GM18861 (cell line): Measurements from ENCODE around the gene DIPK1B.

Experiments
- ATAC-seq: cut with Tn5 transposase; IDR thresholded peaks from one replicate; pipeline ENCODE4 v1.9.1; 2021; ENCODE audit not compliant: unreplicated experiment

Gene DIPK1B

GRCh38 chr9:136733611-136734010 lies 21.2 kb downstream of the DIPK1B start:
- no peak for ATAC-seq

- no peak for ATAC-seq
Observed at GRCh38 chr9:136734837-136735496, 22.6 kb downstream of the DIPK1B start.

GRCh38 chr9:136735812-136736480 lies 23.6 kb downstream of the DIPK1B start:
- ATAC-seq = no peak

GRCh38 chr9:136738960-136739359 lies 26.6 kb downstream of the DIPK1B start:
- ATAC-seq = no peak

GRCh38 chr9:136739509-136739908 lies 27.1 kb downstream of the DIPK1B start:
- no peak for ATAC-seq

- no peak for ATAC-seq
Observed at GRCh38 chr9:136740069-136740468, 27.7 kb downstream of the DIPK1B start.

- ATAC-seq = no peak
Observed at GRCh38 chr9:136740491-136740890, 28.1 kb downstream of the DIPK1B start.

- ATAC-seq = no peak
Observed at GRCh38 chr9:136740971-136741882, 28.9 kb downstream of the DIPK1B start.

GRCh38 chr9:136741883-136742571 lies 29.7 kb downstream of the DIPK1B start:
- no peak for ATAC-seq

GRCh38 chr9:136742591-136743391 lies 30.4 kb downstream of the DIPK1B start, which contains the start of gene LCN10:
Gene LCN10, minus strand, starts transcription at chr9:136742940. Its CDS starts 37 bp downstream, at chr9:136742903.
- ATAC-seq = no peak

GRCh38 chr9:136743639-136744211 lies 31.4 kb downstream of the DIPK1B start:
- no peak for ATAC-seq

GRCh38 chr9:136744773-136745172 lies 32.4 kb downstream of the DIPK1B start:
- ATAC-seq = no peak

- no peak for ATAC-seq
Observed at GRCh38 chr9:136745389-136746154, 33.2 kb downstream of the DIPK1B start.

- ATAC-seq = no peak
Observed at GRCh38 chr9:136746155-136746490, 33.8 kb downstream of the DIPK1B start.

- ATAC-seq = no peak
Observed at GRCh38 chr9:136746621-136747020, 34.2 kb downstream of the DIPK1B start.

- ATAC-seq = no peak
Observed at GRCh38 chr9:136747161-136748060, 35.0 kb downstream of the DIPK1B start.

GRCh38 chr9:136748201-136748600 lies 35.8 kb downstream of the DIPK1B start, which contains the start of gene LCN6:
Gene LCN6, minus strand, starts transcription at chr9:136748525. Its CDS starts 42 bp downstream, at chr9:136748483.
- no peak for ATAC-seq
